Stimulated activated CD8-positive, alpha-beta memory T cell treated with anti-CD3 and anti-CD28 coated beads, Interleukin-4, amount 100 ng/mL, for 24 hours (primary cell): Measurements from ENCODE around the gene MPZL2.

Source experiments
- DNase-seq: peaks from one replicate; pipeline ENCODE4 v3.0.0-alpha.2; 2020; ENCODE audit warnings: low read depth

MPZL2 gene

GRCh38 chr11:118217575-118217974 is 46.5 kb downstream of the MPZL2 start:
- no peak for DNase-seq

GRCh38 chr11:118216621-118217481 is 47.2 kb downstream of the MPZL2 start:
- no peak for DNase-seq

GRCh38 chr11:118215765-118216164 is 48.3 kb downstream of the MPZL2 start:
- DNase-seq, result no peak

- DNase-seq, result no peak
These were observed 48.8 kb downstream of the MPZL2 start for GRCh38 chr11:118215262-118215661.

- no peak for DNase-seq
These were observed 49.7 kb downstream of the MPZL2 start for GRCh38 chr11:118214210-118214914.

- DNase-seq, result no peak
These were observed 50.3 kb downstream of the MPZL2 start for GRCh38 chr11:118213781-118214180.

GRCh38 chr11:118213201-118213600 is 50.9 kb downstream of the MPZL2 start:
- no peak for DNase-seq

- DNase-seq, result no peak
These were observed 51.3 kb downstream of the MPZL2 start for GRCh38 chr11:118212781-118213191.

- DNase-seq, result no peak
These were observed 51.9 kb downstream of the MPZL2 start for GRCh38 chr11:118212131-118212725.

GRCh38 chr11:118211006-118211405 is 53.1 kb downstream of the MPZL2 start:
- no peak for DNase-seq

- DNase-seq, result no peak
These were observed 53.8 kb downstream of the MPZL2 start for GRCh38 chr11:118210323-118210722.

- DNase-seq, result no peak
These were observed 55.1 kb downstream of the MPZL2 start for GRCh38 chr11:118209033-118209432.

- no peak for DNase-seq
These were observed 57.0 kb downstream of the MPZL2 start for GRCh38 chr11:118207079-118207478.

- no peak for DNase-seq
These were observed 57.6 kb downstream of the MPZL2 start for GRCh38 chr11:118206391-118207031.

GRCh38 chr11:118205606-118206378 is 58.3 kb downstream of the MPZL2 start:
- no peak for DNase-seq
